ENCODE measurements around the gene ARHGEF4.

ARHGEF4 gene

DNA sequence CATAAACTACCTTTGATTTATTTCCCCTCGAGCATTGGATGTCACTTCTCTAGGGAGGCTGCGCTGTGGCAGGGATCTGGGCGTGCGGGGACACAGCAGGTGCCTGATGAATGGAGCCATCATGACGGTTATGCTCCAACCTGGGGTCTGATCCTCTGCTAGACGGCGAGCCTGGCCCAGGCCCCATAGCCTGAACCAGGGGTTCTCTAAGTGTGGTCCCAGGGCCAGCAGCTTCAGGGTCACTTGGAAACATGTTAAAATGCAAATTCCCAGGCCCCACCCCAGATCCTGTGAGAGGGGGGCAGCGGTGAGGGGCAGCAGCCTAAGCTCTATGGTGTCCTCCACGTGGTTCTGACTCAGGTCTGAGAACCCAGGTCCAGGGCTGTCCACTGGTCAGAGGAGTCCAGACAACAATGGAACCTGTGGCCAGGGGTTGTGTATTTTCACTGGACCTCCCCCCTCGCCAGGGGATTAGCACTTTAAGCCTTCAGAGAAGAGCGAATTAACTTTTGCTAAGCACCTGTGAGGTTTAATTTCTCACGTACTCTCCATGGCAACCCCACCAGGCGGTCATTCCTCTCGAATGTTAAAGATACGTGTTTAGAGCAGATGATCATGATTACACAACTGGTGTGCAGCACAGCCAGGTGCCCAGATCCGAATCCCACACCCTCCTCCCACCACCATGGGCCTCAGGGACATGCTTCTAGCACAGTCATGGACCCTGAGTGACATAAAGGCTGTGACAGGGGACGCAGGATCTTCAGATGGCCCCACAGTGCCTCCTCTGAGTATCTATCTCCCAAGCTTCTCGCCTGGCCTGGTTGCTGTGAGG is 1.6 kb upstream of the ARHGEF4 start:
- no peak for DNase-seq

GRCh38 chr2:130835766-130836015 is 1.0 kb upstream of the ARHGEF4 start:
- no peak for DNase-seq

GRCh38 chr2:130837175-130837810 is 579 bp downstream of the ARHGEF4 start:
- DNase-seq: no peak

DNA sequence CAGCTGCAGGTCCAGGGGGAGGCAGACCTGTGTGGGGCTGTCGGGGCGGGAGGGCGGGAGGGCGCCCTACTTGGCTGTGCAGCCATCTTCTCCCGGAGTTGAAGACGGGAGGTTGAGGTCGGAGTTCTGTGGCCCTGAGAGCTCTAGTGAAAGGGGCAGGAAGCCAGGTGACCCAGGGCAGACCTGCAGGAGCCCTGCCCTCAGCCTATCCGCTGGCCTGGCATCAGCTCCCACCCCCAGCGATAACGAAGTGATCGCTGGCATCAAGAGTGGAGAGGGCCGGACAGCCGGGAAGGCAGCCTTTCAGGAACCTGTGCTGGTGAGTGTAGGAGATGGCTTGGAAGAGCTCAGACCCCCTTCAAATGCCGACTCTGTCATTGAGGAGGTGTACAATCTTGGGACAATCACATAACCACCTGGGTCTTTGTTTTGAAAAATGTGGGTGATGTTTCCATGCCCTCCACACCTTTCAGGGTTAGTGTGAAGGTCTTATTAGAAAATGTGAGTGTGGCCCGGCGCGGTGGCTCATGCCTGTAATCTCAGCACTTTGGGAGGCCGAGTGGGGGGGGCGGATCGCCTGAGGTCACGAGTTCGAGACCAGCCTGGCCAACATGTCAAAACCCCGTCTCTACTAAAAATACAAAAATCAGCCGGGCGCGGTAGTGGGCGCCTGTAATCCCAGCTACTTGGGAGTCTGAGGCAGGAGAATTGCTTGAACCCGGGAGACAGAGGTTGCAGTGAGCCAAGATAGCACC is 1.3 kb downstream of the ARHGEF4 start:
- no peak for DNase-seq

DNA sequence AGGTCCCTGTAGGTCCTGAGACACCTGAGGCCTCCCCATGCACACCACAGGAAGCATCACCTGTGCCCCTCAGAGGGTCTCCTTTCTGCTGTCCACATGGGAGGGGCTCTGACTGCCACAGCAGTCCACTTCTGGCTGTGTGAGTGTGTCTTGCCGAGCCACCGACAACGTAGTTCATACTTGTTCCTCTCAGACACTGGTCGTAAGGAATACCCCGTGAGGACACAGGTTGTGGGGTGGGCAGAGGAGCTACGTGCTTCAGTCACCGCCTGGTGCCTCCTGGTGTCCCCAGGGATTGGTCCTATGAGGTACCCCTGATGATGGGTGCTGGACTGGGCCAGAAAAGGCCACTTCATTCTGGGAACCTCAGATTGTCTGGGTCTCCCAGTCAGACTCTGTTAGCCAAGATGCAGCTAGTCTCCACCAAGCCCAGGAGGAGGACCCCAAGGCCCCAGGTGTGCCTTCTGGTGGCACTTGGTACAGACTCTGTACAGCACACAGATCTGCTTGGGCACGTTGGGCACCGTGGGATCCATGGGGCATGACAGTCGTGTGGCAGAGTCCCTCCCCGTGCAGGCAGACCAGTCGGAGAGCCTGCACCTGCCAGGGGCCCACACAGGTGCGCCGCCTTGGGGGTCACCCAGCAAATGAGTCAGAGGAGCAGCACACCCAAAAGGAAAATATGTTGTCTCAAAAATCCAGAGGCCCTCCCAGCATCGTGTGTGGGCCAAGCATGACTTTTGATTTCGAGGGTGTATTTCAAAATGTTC is 2.5 kb downstream of the ARHGEF4 start:
- no peak for DNase-seq

DNA sequence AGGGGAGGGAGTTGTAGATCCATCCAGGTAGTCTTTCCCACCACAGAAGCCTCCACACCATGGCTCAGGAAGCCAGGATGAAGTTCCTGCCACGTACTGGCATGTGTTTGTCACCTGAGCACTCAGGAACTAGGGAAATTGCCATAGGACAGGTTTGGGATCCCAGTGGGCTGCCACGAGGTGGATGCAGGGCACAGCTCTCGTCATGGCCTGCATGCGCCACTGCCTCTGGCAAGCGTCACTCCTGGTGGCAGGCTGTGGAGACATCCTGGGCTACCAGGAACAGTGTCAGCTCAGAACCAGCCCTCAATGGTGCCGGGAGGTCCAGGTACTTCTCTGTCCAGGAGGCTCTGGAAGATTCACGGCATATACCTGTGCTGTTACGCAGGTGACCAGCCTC is 3.8 kb downstream of the ARHGEF4 start:
- no peak for DNase-seq

DNA sequence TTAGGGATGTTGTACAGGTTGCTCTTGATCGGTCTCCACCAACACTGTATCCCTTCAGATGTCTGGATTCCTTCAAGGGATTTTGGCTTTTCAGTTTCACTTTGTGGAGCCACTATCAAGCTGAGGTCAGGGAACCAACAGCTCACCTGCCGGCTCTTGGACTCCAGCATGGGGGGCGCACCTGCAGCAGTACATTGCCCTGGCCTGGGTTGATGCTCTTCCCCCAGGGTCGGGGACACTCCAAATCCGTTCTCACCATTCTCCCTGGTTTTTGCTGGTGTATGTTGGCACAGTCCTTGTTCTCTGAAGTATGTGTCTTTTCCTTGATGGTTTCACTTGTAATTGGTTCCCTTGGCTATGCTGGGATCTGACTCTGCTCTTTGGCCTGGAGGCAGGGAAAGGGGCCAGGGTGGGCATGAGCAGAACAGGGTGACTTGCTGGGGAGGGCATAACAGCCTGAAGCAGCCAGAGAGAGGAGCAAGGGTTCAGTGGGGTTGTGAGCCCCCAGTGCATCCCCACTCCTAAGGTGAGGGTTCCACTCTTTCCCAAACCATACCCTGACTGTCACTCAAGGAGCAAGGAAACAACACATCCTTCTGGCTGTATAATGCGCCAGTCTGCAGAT is 5.1 kb downstream of the ARHGEF4 start:
- DNase-seq: no peak

DNA sequence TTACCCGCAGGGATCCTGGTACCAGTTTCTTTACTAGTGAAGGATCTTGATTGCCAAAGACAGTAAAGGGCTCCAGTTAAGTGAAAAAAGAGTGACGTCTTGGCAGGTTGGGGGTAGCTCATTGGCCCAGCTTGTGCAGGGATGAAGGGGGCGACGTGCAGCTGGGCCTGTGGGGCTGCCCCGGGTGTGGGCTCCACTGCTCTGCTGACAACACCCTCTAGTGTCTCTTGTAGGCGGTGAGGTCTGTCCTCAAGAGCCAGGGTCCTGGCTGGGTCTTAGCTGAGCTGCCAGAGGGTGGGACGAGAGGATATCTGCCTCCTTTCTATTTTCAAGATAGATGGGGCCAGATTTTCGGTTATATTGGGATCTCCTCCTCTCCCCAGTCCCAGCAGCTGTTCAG is 6.1 kb downstream of the ARHGEF4 start:
- no peak for DNase-seq

DNA sequence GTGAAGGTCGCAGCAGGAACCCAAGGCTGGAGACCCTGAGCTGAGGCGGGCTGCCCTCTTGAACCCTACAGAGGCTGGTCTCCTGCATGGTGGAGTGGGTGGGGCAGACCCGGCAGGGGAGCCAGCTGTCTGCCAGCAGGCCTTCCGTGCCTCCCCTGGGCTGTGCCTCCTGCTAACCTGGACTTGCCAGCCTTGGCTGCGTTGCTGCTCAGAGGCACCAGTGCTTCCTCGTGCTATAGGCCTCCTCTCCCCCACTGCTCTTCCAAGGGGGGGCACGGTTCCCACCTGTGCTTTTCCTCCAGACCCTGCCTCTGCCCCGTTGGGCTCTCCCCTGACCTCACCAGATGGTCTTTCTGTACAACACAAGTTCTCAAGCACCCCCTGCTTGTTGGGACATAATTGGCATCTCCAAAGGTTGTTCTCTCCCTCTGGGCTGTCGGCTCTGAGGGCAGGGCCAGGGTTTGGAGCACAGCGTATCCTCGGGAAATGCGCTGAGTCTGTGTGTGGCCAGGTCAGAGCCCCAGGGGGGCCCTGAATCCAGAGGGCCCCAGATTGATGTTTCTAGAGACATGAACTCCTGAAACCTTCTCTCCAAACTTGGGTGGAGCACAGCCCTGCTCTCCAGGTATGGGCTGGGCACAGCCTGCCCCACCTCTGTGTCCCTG is 6.7 kb downstream of the ARHGEF4 start:
- no peak for DNase-seq

- no peak for DNase-seq
These were observed 7.4 kb downstream of the ARHGEF4 start for GRCh38 chr2:130844161-130844560.

DNA sequence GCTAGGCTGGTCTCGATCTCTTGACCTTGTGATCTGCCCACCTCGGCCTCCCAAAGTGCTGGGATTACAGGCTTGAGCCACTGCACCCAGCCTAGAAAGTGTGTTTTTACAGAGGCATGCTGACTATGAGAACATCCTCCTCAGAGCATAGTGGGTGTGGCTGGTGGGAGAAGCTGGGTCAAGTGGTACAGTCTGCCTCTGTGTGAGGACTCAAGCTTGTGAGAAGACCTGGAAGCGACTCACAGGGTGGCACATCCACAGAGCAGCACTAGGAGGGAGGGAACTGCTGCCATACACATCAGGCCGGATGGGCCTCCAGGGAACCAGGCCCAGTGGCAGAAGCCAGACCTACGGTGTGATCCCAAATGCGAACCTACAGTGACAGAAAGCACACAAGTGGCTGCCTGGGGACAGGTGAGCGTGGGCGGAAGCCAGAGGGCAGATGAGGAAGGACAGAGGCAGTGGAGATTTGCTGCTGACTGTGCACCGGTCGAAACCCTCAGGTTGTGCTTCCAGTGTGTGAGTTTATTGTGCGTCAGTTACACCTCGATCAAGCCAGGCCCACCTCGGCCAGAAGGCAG is 8.9 kb downstream of the ARHGEF4 start:
- no peak for DNase-seq

GRCh38 chr2:130846233-130846632 is 9.5 kb downstream of the ARHGEF4 start:
- no peak for DNase-seq

DNA sequence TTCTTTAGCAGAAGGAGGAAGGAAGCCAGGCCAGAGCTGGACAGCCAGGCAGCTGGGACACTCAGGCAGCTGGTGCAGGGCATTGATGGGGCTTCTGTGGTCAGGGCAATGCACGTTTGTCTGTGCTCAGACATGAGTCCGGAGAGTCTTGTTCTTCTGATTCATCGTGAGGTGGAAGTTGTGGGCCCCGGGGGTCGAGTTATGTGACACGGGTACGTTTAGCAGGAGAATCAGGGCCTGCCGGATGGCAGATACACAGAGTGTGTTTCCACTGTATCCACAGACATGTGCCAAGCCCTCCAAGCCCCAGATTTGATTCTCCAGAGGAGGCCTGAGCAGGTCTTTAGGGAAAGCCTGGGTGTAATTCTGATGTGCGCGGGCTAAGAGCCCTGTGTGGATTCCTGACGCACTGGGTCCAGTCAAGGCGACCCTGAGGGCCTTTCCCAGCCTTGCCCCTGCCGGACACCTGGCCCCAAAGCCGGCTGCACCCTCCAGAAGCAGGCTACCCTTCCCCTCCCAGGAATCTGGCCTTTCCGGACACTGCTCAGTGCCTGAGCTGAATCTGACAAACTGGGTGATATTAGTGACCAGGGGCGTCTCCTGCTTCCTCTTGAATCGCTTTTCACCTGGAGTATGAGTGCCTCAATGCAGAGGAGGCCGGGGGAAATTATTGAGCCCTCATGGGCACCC is 10.1 kb downstream of the ARHGEF4 start:
- no peak for DNase-seq

DNA sequence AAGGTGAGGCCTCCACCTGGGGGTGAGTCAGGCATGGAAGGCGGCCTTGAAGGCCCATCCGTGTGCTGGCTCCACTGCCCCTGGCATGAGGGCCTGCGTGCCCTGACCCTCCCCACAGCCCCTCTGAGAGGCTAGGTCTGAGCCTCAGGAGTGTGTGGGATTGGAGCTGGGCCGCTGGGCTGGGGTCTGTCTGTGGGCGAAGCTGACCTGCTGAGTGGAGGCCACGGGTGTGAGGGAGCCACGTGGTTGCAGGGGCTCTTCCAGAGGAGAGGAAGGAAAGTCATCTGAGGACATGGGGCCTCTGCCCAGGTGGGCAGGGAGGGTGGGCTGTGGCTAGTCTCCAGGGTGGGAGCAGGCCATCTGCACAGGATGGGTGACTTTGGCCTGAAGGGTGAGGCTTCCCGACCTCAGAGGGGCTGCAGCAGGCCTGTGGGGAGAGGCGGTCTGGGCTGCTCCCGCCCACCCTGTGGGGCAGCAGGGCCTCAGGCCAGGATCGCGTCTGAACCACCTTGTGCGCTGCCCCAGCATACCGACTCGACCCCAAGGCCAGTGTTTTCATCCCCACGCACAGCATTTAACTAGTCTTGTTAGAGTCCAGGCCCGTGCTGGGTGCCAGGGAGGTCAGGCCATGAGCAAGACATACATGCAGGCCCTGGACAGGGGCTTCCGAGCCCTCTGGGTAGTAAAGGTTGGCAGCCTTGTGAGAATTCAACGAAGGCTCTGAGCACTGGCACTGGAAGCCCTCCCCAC is 11.2 kb downstream of the ARHGEF4 start:
- DNase-seq: no peak

DNA sequence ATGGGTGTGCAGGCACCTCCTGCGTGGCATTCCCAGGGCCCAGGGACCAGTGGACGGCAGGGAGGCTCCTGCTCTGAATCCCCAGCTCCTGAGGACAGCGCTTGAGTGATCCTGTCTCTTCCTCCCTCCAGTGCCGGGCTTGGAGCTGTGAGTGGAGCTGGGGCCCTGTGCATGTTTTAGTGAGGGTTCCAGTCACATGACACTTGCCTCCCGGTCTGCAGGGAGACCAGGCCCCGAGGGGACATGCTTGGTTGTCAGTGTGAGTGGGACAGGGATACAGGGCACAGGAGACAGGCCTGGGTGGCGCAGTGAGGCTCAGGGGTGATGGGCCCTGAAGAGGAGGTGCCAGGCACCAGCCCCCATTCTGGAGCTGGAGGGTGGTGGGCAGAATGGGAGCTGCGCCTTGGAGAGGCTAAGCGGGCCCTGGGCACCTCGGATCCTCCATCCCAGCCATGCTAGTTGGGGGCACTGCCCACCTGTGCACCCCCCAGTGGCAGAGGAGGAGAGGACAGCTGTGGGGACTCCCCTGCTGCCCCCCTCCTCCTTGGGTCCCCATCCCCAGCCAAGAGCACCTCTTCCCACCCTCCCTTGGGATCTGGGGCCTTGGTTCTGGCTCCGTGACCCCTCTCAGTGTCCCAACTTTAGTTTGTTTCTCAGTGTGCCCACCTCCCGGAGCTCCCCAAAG is 12.0 kb downstream of the ARHGEF4 start:
- no peak for DNase-seq

DNA sequence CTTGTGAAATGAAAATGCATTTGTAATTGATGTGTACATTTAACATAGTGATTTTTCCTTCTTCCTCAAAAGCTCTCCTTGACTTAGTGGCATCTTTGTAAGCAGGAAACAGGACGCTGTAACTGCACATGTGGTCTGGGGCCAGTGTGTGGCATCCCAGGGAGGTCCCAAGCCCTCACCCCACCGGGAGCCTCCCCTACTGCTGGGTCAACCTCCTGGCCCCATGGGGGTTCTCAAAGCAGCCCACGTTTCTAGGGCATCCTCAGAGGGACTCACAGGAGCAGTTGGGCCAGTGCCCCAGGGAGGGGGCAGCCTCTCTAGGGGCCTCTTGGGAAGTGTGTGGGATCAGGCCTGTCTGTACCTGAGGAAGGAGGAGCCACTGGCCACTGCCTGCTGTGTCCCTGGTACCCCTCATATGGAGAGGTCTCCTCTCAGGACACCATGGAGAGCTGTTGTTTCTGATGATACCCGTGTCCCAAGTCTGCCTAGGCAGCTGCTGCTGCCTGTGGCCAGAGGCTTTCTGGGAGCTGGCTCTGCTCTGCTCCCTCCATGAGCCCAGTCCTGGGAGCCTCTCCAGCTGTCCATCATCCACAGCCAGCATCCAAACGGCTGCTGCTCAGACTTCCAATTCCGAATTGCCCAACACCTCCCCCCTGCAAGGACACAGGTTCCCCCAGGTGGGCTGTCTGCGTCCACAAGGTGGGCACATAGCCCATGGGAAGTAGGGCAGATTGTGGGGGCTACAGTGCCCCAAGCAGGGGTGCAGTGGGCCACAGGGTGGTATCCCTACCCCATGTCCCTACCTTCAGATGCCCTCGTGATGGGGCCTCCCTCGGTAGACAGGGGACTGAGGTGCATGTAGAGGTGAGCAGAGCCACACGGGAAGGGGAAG is 13.4 kb downstream of the ARHGEF4 start:
- DNase-seq: no peak

DNA sequence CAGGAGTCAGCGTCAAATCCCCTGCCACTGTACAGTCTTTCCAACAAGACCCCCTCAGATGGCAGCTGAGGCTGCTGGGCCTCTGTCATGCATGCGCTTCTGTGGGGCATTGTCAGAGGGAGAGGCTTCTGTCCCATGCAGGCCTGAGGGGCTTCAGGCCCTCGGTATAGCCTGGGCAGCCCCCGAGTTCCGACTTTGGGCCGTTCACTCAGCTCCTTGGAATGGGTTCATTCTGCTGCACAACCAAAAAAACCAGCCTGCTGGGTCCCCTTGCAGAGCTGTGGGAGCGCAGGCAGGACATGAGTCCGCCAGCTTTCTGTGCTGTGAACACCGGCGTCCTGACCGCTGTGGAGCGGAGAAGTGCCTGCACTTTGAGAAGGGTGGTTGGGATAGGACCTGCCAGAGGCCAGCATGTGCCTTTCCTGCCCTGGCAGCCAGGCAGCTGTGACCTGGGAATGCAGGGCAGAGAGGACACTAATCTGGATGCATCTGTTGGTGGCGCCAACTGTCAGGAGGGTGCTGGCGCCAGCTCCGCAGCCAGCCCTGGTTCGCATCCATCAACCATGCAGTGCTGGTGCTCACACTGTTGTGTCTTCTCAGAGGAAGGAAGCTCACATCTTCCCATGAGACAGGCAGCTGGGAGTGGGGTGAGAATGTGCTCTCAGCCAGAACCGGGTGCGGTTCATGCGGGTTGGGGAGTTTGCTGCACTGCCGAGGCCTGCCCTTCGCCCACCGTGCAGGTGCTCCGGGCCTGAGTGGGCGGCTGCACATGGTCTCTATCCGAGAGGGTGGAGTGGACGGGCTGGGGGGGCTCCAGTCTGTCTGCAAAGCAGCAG is 14.3 kb downstream of the ARHGEF4 start:
- DNase-seq: no peak

Data from CD4-positive, alpha-beta T cell treated with Interleukin-4 for 1 hour (primary cell).